PC-9 (cell line): Measurements from ENCODE around the gene IKZF2.

Source experiments
- EZH2 ChIP-seq: fragments of 200-600 bp; sonication (generic); IDR thresholded peaks from 2 replicates; pipeline ENCODE4 v1.8.0; 2017; ENCODE audit warnings: antibody characterized with exemption, low read depth
- TF ChIP-seq, protein P1 (sequence below): fragments of 200-600 bp; sonication (generic); conservative IDR thresholded peaks from 2 replicates; pipeline ENCODE4 v1.6.1; 2017; ENCODE audit warnings: mixed run types, antibody characterized with exemption, mild to moderate bottlenecking, moderate library complexity

GRCh38 chr2:213084261-213084660 lies 67.2 kb downstream of the IKZF2 start:
- TF ChIP-seq, protein P1, sequence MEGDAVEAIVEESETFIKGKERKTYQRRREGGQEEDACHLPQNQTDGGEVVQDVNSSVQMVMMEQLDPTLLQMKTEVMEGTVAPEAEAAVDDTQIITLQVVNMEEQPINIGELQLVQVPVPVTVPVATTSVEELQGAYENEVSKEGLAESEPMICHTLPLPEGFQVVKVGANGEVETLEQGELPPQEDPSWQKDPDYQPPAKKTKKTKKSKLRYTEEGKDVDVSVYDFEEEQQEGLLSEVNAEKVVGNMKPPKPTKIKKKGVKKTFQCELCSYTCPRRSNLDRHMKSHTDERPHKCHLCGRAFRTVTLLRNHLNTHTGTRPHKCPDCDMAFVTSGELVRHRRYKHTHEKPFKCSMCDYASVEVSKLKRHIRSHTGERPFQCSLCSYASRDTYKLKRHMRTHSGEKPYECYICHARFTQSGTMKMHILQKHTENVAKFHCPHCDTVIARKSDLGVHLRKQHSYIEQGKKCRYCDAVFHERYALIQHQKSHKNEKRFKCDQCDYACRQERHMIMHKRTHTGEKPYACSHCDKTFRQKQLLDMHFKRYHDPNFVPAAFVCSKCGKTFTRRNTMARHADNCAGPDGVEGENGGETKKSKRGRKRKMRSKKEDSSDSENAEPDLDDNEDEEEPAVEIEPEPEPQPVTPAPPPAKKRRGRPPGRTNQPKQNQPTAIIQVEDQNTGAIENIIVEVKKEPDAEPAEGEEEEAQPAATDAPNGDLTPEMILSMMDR: no peak
- no peak for TF ChIP-seq EZH2
